GF-D8 (cell line): ENCODE measurements around the gene SLFNL1.

Source experiments
- DNase-seq: peaks from one replicate; lab custom pipeline; 2025; lab: John Stamatoyannopoulos, UW

The SLFNL1 gene

DNA sequence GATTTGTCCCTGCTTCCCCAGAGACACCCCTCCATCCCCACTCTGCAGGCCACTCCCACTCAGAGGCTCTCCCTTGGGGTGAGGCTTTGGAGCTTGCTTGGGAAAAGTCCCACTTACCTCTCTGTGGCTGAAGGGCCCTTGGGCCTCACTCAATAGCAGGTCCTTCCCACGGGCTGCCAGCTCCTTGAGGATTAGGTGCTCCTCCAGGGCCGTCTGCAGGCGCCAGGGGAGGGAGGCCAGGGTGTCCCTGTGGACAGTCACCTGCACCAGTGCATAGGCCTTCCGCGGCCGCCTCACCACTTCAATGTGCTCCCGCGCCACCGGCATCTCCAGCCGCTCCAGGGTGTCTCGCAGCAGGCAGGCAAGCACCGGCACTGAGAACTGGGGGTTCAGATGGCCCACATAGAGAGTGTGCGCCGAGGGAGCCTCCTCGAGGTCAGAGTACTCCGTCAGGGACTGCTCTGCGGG is 1.4 kb downstream of the SLFNL1 start:
- no peak for DNase-seq

DNA sequence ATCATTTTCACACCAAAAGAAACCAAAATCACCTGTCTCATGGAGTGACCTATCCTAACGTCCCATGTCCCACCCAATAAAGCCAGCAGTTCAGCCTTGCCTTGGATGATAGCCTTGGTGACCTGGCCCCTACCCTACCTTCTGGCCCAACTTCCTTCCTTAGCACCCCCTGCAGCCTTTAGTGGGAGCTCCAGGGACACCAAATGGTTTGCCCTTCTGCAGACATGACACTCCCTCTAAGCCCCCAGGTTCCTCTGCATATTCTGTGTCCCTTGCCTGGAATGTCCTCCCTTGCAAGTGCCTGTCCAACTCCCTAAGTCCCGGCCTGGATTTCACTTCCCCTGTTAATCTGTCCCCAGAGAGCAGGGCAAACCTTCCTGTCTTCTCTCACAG is 2.2 kb downstream of the SLFNL1 start:
- DNase-seq: no peak

GRCh38 chr1:41018018-41018410 is 3.5 kb downstream of the SLFNL1 start:
- no peak for DNase-seq

DNA sequence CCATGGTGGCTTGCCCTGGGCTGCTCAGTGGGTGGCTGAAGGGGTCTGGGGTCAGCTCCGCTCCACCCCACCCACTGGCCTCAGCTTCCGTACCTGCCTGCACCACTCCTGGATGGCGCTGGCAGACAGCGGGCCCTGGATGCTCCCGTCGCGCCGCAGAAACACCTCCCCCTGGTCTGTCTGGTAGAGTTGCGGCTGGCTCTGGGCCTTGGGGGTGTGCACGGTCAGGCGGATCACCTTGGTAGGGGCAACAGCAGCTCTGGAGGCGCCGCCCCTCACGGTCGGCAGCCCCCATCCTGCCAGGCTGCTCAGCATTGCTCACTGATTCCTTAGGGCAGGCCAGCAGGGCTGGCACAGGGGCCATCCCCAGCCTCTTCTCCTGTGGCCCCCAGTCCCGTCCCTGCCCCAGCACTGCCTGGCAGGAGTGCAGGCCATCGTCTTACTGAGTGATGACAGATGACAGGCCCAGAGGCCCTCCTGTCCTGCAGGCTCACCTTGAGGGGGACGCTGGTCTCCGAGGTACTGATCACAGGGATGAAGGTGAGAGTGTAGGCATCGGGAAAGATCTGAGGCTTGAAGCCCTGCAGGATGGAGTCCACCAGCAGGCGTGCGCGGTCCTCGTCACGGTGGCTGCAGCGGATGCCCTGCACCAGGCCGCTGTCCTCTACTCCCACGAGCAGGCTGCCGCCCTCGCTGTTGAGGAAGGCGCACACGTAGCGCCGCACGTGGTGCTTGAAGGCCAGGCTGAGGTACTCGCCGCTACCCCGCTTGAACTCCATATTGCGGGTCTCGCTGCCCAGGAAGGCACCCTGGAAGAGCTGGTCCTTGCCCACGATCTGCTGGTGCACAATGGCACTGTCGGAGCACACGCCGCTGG is 4.1 kb downstream of the SLFNL1 start:
- no peak for DNase-seq

- DNase-seq: no peak
These were observed 5.5 kb downstream of the SLFNL1 start for GRCh38 chr1:41015897-41016470.

DNA sequence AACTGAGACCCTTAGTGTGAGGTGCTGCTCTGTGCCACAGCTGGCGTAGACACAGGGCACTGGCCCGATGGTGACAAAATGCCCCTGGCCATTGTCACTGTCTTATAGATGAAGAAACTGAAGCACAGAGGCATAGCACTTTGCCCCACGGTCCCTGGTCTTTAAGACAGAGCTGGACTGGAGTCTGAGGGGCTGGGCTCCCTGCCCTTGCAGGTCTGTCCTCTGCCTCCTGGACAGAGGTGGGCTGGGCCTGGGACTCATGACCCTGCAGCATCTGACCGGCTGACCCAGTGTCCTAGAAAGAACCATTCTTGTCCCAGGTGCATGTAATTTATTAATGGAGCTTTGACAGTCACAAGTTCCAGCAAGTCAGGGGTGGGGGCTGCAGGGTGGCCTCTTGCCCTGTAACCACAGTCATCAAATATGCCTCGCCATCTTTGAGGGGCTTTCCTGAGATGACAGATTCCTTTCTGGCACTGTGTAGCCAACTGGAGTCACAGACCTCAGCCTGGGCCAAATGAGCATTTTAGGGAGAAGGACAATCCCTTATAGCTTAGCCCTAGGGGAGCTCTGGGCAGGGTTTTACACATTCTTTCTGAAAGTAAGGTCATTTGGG is 6.1 kb downstream of the SLFNL1 start:
- DNase-seq: no peak

DNA sequence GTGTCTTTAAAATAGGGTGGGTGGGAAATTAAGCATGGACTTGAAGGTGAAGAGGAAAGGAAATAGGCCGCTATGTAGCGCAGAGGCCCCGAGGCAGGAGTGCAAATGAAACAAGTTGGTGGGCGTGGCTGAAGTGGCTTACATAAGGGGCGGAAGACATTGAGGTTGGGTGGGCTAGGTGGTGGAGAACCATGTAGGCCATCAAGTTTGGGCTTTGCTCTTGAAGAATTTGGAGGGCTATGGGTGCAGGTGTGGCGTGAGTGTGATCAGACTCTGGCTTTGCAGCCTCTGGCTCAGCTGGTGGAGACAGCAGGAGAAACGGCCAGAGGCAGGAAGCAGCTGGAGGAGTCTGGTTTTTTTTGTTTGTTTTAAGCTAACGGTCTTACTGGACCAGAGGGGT is 6.7 kb downstream of the SLFNL1 start:
- no peak for DNase-seq

GRCh38 chr1:41013796-41014195 is 7.7 kb downstream of the SLFNL1 start:
- no peak for DNase-seq

GRCh38 chr1:41013024-41013423 is 8.5 kb downstream of the SLFNL1 start:
- no peak for DNase-seq

- no peak for DNase-seq
These were observed 11.2 kb downstream of the SLFNL1 start for GRCh38 chr1:41010345-41010744.

DNA sequence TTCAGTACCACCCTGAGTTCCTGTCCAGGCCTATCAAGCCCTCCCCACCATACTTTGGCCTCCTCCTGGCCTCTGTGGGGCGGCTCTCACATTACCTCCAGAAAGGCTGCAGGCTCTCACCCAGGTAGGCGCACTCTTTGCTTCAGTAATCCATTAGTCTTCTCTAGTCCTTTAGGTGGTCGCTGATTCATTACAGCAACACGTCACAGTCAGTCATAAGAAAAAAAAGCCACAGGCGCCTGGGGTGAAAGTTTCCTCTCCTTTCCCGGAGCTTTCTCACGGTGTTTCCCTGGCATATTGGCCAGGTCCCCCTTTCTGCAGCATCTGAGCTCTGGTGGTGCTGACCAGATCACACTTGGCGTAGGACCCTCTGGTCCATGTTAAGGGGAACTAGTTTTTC is 12.1 kb downstream of the SLFNL1 start:
- DNase-seq: no peak

DNA sequence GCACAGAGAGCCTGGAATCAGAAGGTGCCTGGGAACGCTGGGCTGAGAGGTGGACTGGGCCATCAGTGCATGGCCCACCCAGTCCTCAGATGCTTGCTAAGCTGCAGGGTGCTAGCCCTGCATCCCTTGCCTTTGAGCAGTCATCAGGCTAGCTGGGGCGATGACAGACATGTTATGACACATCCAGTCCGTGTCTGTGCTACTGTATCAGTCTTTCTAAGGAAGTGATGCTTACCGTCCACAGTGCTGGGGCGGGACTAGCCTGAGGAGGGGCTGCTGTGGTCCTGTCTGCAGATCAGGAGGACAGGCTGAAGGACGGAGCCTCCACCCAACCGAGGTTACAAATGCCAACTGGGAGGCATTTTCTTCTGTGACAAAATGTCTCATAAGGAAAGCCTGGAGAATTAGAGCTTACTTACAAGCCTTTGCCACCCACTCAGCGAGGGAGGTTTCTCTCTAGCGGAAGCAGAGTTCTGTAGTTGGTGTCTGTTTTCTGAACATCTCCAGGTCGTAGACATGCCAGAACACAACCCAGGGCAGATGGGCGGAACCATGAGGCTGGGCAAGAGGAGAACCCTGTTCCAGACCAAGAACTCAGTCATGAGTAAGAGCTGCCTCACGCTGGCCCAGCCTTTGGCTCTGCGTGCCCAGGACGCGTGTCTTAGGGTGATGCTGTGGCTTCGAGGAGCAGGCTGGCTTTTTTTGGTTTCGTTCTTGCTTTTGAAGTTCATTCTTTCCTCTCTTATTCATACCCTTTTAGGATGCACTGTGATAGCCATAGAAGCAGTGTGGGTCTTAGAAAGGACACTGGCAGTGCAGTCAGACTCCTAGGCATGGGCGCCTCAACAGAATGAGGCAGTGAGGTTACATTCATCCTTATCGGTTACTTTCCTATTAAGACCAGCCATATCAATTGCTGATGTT is 14.3 kb downstream of the SLFNL1 start:
- no peak for DNase-seq

DNA sequence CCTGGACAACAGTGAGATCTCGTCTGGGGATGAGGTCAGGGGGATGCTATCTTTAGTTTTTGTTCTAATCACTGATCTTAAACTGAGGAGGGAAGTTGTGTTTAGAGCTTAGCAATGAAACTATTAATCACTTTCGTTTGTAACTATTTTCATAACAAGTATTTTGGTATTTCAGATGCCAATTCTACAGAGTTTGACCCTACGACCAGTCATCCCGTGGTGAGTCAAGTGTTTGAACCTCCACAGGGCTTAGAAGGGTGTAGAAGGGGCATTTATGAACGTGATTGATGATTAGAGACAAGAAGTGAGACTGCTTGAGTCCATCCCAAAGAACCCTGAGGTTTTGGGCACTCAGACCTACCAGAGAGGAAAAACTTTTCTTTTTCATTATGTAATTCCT is 15.6 kb downstream of the SLFNL1 start:
- DNase-seq: no peak

DNA sequence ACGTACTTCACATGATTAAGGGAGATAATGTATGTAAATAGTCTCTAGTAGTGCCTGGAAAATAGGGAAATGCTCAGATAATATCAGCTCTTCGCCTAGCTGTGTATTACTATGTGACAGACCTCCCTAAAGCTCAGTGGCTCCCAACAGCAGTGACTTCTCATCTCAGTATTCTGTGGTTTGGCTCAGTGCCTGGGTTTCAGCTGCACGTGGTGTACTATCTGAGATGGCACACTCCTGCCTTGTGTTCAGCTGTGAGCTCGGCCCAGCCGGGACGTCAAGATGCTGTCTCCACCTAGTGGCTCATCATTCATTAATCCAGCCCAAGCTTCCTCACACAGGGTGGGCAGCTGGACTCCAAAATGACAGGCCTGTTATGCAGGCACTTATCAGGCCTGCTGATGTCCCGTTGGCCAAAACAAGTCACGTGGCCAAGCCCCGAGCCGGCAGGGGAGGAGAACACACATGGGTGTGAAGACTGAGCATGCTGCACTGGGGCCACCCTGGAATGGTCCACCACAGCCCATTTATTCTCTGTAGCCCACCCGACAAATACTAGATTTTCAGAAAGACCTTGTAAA is 17.8 kb downstream of the SLFNL1 start:
- peak; percentile 97 for DNase-seq

- DNase-seq: no peak
These were observed 18.3 kb downstream of the SLFNL1 start for GRCh38 chr1:41003127-41003639.

DNA sequence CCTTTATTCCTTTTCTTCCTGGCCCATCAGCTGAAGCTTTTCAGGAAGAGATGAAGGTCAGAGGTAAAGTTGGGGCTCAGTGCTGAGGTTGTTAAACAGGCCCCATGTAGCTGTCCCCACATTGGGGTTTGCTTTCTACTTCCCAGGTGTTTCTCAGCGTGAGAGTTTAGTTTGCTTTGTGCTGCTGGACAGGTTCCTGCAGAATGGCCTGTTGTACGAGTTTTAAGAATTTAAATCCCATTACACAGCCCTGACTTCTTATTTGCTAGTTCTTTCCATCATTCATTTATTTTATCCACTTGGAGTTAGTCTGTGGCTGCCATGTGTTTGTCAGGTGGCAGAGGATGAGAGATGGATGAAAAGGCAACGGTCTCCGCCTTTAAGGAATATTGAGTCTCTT is 22.9 kb downstream of the SLFNL1 start:
- DNase-seq: no peak

- no peak for DNase-seq
These were observed 24.4 kb downstream of the SLFNL1 start for GRCh38 chr1:40997096-40997495.

DNA sequence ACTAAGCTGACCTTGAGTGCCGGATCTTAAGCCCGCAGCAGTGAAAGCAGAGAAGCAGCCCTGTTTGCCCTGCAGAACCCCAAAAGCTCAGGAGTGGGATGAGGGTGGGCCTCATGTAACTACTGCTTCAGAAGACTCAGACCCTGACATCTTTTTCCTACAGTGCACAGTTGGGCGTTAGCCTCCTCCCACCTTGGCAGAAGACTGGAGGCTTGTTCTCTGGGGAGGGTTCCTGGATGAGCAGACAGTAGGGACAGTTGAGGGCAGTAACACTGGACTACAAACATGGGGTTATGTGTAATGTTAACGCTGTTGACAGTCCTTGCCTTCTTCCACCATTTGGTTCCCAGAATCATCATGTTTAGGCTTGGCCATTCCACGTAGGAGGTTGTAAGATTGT is 32.5 kb downstream of the SLFNL1 start:
- no peak for DNase-seq

GRCh38 chr1:40988280-40988679 is 33.2 kb downstream of the SLFNL1 start:
- DNase-seq: no peak

DNA sequence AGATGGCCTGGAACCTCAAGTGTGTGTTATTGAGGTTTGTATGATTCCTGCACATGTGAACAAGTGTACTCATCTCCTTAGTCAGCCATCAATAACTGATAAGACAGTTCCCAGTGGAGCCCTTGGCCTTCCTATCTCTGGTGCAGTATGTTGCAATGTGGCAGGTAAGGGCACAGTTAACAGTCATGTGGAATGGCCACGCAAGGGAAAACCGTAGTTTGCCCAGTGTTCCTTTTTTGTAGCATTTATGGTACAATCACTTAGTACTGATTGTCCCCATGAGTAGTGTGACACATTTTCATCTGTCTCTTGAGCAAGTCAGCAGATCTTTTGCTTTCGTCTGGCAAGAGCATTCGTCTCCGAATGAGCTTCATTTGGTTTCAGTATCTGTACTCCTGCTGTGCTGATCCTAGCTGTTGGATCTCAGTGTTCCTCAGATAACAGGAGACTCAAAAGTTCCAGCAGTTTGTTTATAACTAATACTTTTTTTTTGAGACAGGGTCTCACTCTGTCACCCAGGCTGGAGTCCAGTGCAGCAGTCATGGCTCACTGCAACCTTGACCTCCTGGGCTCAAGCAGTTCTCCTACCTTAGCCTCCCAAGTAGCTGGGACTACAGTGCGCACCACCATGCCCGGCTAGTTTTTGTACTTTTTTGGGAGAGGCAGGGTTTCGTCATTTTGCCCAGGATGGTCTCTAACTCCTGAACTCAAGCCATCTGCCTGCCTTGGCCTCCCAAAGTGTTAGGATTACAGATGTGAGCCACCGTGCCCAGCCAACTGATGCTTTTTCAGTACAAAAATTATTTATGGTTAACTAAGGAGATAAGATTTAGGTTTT is 33.9 kb downstream of the SLFNL1 start:
- no peak for DNase-seq

DNA sequence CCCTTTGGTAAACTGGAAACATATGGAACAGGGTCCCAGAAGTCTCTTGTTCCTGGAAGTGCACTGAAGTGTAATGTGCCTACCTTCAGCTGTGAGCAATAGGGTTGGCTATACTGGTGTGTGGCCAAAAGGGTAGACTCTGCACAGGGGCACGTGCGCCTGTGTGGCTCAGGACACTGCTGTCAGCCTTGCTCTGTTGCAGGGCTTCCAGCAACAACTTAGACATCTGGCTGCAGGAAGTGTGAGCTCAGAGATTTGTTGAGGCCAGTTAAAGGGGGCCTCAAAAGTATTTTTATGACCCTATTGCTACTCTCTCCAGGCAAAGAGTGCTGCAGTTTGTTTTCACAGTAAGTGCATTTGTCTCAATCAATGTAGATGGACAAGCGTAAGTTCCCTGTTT is 34.6 kb downstream of the SLFNL1 start:
- DNase-seq: no peak
